ENCODE data around the gene AQP7. TPM values are rescaled to one million over a fixed set of nuclear protein-coding genes. Genes with fewer than 3 reads are reported as not detected.

The AQP7 gene
- total RNA-seq, 4 donors from 2014 or later = 14.1 to 51.6 (median 31.0) TPM

- Histone ChIP-seq H3K9me3 (no peaks in the 10 kb centered on the region), H3K27me3 (no peaks in the 10 kb centered on the region), H3K4me3 (no peak overlapping the region), H3K4me1 (no peaks in the 10 kb centered on the region), H3K27ac (no peak overlapping the region), H3K36me3 (no peaks in the 10 kb centered on the region)
- 49 to 59% methylated on average over 11 of the region's 11 CpGs for WGBS, 2 donors
- no peak for DNase-seq (ENCODE audit: low spot score in 2 of 2)
- TF ChIP-seq POLR2A (IDR thresholded peaks at IDR 0.05) = no peak
- TF ChIP-seq CTCF (IDR thresholded peaks at IDR 0.05) = no peak
- TF ChIP-seq EP300 (IDR thresholded peaks at IDR 0.05) = no peak
These were observed 21.1 kb downstream of the AQP7 start for GRCh38 chr9:33381231-33381791.

- no peak for DNase-seq (ENCODE audit: low spot score in 2 of 2)
- no peak overlapping the region for H3K27ac ChIP-seq
- TF ChIP-seq CTCF (IDR thresholded peaks at IDR 0.05) (no peak), EP300 (IDR thresholded peaks at IDR 0.05) (no peak), POLR2A (IDR thresholded peaks at IDR 0.05) (no peak)
These were observed 21.8 kb downstream of the AQP7 start for GRCh38 chr9:33380390-33381094.

GRCh38 chr9:33379666-33380389 lies 22.5 kb downstream of the AQP7 start:
- Histone ChIP-seq H3K27me3 (no peaks in the 10 kb centered on the region), H3K9me3 (no peaks in the 10 kb centered on the region), H3K36me3 (no peaks in the 10 kb centered on the region), H3K4me3 (no peak overlapping the region), H3K4me1 (peaks cover 0 to 7% (median 2%) of the 10 kb centered on the region in 4 donors), H3K27ac (no peak overlapping the region)
- DNase-seq (ENCODE audit: low spot score in 2 of 2) = no peak
- TF ChIP-seq CTCF (IDR thresholded peaks at IDR 0.05) = no peak
- TF ChIP-seq POLR2A (IDR thresholded peaks at IDR 0.05) = no peak
- TF ChIP-seq EP300 (IDR thresholded peaks at IDR 0.05) = no peak
- 83 to 87% methylated on average over 14 of the region's 14 CpGs for WGBS, 2 donors

More at GRCh38 chr9:33380390-33381094, 21.8 kb downstream of the AQP7 start:
- Histone ChIP-seq H3K4me1 (peaks cover 0 to 2% (median 0%) of the 10 kb centered on the region in 4 donors), H3K36me3 (no peaks in the 10 kb centered on the region), H3K27me3 (no peaks in the 10 kb centered on the region), H3K4me3 (no peak overlapping the region), H3K9me3 (no peaks in the 10 kb centered on the region)
- 91 to 95% methylated on average over 5 of the region's 5 CpGs for WGBS, 2 donors

- peaks cover 0 to 3% (median 0%) of the 10 kb centered on the region in 3 donors for H3K36me3 ChIP-seq
- H3K4me3 ChIP-seq = no peak overlapping the region
- no peaks in the 10 kb centered on the region for H3K27me3 ChIP-seq
- no peak for DNase-seq (ENCODE audit: low spot score in 2 of 2)
- H3K27ac ChIP-seq = no peak overlapping the region
- H3K9me3 ChIP-seq = no peaks in the 10 kb centered on the region
- 67 to 70% methylated on average over 9 of the region's 9 CpGs for WGBS, 2 donors
- TF ChIP-seq CTCF (IDR thresholded peaks at IDR 0.05) = no peak
- TF ChIP-seq EP300 (IDR thresholded peaks at IDR 0.05) = no peak
- no peak for TF ChIP-seq POLR2A (IDR thresholded peaks at IDR 0.05)
- H3K4me1 ChIP-seq = peaks cover 0 to 7% (median 2%) of the 10 kb centered on the region in 4 donors
These were observed 24.1 kb downstream of the AQP7 start for GRCh38 chr9:33378121-33378795.
